ENCODE results near the gene NUP107.

Gene NUP107

DNA sequence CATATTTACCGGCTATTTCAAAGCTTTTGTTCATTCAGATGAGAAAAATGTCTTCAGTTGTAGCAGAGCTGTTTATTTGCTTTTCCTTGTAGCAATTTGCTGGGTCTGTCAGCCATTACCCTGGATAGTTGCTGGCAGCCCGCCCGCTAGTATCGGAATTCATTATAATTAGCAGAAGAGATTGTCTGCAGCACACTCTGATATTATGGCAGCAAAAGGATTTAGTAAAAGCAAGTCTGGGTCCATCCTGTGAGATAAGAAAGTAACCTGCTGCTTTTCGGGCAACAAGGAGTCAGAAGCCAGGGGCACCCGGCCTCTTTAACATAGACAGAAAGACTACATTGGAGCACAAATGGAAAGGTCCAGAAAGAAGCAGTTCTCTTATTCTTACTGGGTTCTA is 53.1 kb downstream of the NUP107 start:
- DNase-seq (ENCODE audit: low spot score): no peak

DNA sequence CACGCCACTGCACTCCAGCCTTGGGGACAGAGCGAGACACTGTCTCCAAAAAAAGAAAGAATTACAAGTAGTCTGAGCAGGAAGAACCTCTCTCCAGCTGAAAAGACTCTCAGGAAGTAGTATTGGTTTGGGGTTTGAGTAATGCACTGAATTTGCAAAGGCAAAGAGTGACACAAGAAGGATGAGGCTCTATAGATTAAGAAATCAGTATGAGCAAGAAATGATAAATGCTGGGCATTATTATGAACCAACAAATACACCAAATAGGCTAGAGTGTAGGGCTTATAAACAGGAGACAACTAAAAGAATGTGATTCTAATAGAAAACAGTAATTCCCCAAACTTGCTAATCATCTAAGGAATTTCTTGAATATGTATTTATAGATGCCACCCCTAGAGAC is 56.6 kb downstream of the NUP107 start:
- no peak for DNase-seq (ENCODE audit: low spot score)

DNA sequence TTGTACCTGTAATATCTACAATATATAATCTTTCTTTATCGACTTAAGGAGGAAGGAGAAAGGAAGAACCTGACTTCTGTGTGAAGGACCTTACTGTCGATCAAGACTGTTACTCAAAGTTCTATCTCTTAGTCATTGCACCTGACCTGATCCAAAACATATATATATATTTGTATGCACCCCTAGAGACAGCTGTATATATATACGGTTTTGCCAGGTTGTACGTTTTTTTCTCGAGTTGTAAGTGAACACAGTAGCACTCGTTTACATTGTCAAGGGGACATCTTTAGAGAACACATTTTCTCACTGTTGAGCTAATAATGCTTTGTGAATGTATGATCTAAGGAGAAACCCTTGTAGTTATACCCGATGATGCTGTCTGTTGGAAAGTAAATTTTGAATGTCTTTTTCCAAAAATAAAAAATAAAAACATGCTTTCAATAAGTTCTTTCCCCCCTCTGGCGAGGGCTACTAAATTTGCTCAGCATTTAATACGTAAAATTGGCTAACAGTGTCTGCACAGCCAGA is 58.7 kb downstream of the NUP107 start:
- DNase-seq (ENCODE audit: low spot score): no peak

DNA sequence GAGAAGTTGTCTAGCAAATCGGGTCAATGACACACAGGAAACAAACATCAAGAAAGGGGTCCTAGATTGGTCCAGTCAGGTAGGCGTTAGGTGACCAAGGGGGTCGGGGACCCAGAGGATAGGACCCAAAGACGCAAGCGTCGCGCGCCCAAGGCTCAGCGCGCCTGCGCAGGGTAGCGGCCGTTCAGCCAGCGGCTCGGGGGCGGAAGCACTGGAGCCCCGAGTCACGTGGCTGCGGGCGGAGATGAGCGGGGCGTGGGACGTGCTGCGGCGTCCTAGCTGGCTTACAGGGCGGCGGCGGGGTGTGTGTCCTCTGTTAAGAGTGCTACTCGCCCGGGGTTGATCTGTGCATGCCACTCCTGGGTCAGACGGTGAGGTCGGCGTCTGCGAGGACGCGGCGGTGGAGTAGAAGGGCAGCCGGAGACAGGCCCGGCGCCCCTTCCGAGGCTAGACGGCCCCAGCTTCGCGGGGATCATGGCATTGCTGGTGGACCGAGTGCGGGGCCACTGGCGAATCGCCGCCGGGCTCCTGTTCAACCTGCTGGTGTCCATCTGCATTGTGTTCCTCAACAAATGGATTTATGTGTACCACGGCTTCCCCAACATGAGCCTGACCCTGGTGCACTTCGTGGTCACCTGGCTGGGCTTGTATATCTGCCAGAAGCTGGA is 59.3 kb downstream of the NUP107 start, which contains the start of gene SLC35E3:
Gene SLC35E3 (plus strand): TSS at position 273 of the 668 bp plus-strand sequence. CDS start 202 bp downstream, at position 475.
- DNase-seq (ENCODE audit: low spot score): peak; percentile 97

DNA sequence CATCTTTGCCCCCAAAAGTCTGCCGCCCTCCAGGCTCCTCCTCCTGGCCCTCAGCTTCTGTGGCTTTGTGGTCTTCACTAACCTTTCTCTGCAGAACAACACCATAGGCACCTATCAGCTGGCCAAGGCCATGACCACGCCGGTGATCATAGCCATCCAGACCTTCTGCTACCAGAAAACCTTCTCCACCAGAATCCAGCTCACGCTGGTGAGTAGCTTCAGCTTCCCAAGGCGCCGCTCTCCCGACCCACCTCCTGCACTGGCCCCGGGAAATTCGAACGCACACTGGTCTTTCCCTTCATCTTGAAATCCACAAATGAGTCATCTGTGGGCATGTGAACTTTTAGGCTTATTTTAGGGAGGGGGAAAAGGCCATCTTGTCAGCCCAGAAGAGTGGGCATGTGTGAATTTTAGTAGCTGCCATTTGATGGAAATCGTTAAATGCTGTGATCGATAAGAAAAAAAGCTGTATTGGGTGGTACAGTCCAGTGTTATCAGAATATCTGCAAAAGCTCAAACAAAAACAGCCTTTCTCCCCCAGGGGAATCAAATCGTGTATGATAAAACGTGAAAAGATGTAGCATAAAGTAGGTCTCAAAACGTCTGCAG is 59.9 kb downstream of the NUP107 start:
- DNase-seq (ENCODE audit: low spot score): peak; percentile 82

DNA sequence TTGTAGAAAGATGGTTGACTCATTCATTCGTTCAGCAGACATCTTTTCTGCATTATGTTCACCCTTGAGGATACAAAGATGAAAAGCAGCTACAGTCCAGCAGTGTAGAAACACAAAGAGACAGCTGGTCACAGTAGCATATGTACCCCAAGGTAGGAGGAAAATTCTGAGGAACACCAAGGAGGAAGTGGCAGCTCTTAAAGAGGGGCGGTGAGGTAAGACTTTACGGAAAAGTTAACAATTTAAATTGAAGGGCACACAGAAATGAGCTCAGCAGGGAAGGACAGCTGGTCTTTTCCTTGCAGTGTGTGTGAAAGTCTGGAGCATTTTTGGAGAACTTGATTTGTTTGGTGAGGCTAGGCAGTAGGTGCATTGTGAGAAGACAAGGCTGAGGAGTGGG is 62.7 kb downstream of the NUP107 start:
- DNase-seq (ENCODE audit: low spot score): no peak

DNA sequence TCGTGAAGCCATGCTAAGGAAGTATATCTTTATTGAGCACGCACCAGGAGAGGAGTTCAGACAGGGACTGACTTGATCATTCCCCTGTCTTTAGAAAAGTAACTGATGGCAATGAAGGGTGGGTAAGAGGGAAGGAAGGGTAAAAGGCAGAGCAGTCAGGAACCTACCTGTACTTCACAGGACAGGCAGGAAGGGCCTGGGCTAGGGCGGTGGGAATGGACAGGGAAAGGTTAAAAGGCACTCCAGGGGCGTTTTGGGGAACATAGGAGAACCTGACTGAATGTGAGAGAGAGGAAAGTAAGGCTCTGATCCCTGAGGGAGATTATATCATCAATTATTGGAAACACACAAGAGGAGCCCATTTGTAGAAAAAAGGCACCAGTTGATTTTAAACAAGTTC is 63.1 kb downstream of the NUP107 start:
- DNase-seq (ENCODE audit: low spot score): no peak

DNA sequence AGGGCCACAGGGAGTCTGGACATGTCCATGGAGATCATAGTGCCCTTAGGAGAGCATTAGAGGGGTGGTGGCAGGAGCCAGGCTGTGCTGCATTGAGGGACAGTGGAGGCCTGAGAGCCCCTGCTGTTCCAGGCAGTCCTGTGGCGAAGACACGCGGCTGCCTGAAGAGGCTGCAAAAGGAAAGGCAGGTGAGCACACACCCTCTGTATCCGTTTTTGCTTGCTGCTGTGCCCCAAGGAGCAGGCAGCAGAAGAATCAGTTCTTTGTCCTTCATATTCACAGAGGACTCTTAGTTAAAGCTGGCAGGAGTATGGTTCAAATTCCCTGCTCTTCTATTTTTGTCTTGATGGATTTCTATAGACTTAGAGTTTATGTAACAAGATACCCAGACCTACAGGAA is 63.7 kb downstream of the NUP107 start:
- DNase-seq (ENCODE audit: low spot score): no peak

DNA sequence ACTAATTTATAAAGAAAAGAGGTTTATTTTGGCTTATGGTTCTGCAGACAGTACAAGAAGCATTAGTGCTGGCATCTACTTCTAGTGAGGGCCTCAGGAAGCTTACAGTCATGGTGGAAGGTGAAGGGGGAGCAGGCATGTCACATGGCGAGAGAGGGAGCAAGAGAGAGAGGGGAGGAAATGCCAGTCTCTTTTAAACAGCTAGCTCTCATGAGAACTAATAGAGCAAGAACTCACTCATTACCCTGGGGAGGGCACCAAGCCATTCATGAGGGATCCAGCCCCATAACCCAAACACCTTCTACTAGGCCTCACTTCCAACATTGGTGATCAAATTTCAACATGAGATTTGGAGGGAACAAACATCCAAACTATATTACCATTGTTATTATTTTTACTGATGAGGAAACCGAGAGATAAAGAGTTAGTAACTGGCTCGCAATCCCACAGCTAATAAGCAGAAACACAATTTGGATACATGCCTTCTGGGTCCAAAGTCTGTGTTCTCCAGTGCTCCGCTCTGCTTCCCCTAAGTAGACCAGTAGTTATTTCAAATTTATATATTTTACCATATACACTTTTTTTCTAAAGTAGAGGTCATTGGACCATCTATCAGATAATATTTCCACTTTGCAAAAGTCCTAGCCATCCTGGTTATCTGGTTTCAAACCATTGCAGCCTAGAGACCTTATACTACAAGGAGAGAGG is 68.9 kb downstream of the NUP107 start:
- DNase-seq (ENCODE audit: low spot score): no peak

DNA sequence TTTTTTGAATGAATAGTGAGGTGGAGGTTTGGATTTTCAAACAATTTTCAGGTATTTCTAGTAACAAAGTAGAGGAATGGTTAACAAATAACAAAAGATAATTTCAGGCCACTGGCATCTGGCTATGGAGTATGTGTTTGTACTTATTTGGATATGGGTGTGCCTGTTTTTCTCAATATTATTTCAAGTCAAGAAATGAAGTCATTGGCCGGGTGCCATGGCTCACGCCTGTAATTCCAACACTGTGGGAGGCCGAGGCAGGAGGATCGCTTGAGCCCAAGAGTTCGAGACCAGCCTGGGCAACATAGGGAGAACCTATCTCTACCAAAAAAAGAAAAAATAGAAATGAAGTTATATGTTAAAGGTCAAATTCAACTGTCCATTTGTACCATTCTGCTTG is 73.1 kb downstream of the NUP107 start:
- no peak for DNase-seq (ENCODE audit: low spot score)

DNA sequence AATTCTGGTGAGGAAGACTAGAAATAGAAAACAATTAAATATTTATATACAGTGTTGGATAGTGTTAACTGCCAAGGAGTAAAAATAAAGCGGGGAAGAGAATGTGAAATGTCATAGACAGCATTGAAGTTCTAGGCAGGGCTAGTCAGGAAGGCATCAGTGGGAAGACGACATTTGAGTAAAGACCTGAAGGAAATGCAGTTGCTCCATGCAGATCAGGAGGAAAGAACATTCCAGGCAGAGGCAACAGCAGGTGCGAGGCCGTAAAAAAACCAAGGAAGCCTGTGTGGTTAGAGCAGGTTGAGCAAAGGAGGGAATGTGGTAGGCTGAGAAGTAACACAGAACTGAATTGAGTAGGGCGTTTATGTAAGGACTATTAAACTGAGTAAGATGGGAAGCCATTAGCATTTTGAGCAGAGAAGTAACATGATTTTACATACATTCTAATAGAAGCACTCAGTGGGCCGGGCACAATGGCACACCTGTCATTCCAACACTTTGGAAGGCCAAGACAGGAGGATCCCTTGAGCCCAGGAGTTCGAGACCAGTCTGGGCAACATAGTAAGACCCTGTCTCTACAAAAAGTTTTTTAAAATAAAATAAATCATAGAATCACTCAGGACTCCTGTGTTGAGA is 74.1 kb downstream of the NUP107 start:
- no peak for DNase-seq (ENCODE audit: low spot score)

DNA sequence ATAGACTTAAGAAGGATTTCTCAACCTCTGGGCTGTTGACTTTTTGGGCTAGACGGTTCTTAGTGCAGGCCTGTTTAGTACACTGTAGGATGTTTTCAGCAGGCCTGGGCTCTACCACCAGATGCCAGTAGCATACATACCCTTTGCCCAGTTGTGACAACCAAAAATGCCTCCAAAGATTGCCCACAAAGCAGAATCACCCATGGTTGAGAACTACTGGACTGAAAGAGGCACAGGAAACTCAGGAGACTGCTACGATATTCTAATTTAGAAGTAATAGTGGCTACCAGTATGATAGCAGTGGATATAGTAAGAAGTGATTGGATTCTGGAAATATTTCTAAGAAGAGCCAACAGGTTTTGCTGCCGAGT is 74.6 kb downstream of the NUP107 start:
- no peak for DNase-seq (ENCODE audit: low spot score)

DNA sequence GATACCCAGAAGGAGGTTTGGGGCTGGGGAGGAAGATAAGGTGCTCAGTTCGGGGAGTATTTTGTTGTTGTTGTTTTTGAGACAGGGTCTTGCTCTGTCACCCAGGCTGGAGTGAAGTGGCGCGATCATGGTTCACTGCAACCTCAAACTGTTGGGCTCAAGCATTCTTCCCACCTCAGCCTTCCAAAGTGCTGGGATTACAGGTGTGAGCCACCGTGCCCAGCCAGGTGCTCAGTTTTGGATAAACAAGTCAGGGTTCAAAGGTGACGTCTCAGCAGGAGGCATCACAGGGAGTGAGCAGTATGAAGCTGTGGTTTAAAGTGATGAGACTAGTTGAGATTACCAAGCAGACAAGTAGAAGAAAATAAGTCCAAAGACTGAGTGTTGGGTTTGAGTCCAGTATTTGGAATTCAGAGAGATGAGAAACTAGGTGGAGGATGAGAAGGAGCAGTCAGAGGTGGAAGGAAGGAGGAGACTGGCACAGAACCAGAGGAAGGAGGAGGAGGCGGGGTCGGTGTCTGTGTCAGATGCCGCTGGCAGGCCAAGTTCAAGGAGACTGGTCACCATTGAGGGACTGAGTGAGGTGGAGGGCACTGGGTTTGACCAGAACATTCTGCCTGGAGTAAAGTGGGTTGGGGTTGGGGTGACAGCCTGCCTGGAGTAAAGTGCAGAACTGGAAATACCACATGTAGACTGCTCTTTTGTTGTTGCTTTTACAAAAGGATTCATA is 75.3 kb downstream of the NUP107 start:
- no peak for DNase-seq (ENCODE audit: low spot score)

DNA sequence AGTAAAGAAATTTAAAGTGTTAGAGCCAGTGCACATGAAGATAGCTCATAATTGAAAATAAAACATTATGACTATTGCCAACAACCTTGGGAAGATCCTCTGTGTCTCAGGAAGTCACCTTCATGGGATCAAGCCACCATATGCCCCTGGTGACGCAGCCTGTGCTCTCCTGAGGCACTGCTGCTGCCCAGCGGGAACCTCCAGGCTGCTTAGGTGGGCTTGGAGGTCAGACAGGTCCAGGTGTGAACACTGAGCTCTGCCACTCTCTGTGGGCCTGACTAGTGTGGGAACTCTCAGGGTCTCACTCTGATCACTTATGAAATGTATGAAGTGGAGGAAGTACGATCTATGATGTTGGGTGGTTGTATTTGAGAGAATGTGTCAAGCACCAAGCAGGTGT is 75.9 kb downstream of the NUP107 start:
- no peak for DNase-seq (ENCODE audit: low spot score)

DNA sequence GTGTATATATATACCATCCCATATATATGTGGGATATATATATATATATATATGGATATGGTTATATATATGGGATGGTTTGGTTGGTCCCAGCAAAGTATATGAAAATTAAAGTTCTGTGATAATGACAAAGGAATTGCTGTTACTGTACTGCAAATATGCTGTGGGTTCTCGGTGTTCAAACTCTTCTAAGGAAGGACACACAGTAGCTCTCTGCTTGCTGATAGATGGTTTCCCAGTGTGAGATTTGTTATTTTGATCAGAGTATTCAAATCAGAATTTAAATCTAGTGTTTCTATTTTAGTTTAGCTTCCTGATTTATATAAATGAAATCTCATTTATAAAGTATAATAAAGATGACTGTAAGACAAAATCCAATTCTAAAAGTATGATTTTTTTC is 78.9 kb downstream of the NUP107 start:
- DNase-seq (ENCODE audit: low spot score): no peak

DNA sequence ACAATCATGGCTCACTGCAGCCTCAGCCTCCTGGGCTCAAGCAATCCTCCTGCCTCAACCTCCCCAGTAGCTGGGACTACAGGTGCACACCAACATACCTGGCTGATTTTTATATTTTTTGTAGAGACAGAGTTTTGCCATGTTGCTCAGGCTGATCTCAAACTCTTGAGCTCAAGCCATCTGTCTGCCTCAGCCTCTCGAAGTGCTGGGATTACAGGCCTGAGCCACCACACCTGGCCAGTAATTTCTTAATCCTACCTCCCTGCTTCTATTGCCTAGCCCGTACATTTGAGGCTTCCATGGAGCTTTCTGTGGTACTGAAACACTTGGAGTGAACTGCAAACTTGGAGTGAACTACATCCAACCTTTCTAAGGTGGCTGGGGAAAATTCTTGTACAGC is 79.9 kb downstream of the NUP107 start:
- DNase-seq (ENCODE audit: low spot score): no peak

DNA sequence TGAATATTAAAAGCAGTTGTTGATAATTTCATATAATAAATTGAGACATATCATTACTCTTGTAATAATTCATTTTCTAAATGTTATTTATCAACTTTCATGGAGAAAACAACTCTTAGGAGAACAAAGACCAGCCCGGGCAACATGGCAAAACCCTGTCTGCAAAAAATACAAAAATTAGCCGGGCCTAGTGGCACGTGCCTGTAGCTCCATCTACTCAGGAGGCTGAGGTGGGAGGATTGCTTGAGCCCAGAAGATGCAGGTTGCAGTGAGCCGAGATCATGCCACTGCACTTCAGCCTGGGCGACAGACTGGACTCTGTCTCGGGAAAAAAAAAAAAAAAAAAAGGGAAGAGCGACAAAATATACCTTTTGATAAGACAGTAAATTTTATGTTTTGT is 80.4 kb downstream of the NUP107 start:
- no peak for DNase-seq (ENCODE audit: low spot score)

DNA sequence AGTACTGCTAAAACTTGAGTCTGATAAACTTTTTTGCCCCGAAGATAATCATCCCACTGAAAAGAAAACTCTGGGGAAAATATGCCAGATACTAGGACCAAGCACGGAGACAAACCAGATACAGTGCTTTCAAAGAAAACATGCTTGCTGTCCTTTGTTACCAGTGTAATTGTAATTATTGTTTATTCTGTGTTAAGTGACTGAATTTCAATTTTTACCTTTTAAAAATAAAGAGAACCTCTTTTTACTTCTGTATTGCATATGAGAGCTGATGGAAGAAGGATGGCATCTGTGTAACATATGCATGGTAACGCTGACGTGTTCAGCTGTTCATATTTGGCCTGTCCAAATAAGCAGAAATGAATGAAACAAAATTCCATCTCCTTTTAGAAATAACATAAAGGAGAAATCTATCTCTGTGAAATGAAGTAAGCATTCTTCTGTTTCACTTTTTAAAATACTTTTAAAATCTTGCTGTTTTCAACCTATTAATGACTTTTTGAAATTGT is 81.7 kb downstream of the NUP107 start:
- DNase-seq (ENCODE audit: low spot score): no peak

DNA sequence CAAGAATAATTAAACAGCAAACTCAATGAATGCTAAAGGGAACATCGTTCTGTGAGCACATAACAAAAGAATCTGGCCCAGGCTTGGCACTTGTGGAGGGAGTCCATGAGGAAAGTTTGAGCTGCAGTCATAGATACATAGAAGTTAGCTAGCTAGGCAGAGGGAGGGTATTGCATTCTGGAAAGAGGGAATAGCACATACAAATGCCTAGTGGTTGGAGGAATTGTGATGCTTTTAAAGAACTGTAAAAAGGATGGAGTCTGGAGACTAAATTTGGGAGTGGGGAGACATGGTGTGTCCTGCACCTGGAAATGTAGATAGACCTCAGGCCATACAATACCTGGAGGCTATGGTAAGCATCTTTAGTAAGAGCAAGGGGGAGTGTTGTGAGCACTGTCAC is 83.2 kb downstream of the NUP107 start:
- DNase-seq (ENCODE audit: low spot score): no peak

DNA sequence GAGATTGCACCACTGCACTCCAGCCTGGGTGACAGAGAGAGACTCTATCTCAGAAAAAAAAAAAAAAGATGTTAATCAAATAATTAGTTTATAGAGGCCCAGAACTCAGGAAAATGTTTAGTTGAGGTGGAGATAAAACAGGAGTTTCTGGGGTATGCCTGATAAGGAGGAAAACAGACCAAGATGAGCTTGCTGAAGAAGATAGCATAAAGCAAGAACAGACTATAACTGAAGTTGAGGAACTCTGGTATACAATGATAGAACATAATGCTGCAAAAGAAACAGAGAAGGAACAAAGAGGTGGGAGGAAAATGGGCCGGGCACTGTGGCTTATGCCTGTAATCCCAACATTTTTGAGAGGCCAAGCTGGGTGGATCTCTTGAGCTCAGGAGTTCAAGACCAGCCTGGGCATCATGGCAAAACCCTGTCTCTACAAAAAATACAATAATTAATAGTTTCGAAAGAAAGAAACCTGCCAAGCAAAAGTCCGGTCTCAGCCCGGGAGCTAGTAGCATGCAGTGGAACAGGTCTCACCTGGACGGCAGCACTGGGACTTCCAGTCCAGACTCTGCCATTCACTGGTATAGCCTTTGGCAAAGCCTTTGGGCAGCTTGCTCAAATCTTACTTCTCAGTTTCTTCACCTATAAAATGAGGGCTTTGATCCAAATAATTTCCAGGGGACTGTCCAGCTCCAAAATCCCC is 84.6 kb downstream of the NUP107 start:
- DNase-seq (ENCODE audit: low spot score): no peak

DNA sequence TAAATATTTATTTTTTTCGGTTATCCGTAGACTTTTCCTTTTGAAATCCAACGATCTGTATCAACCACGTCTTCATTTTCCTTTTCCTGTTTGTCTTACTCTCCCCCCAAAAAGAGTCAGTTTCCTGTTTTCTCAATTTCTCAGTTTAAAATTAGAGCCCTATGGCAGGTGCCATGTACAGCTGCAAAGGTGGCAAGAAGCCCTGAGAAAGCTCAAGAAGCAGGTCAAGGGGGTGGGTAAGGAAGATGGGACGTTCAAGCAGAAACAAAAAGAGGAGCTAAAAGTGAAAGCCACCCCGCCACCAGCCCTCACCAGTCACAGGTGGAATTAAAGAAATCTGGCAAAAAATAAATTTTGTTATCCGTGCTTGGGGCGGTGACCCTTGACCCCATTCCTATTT is 85.9 kb downstream of the NUP107 start:
- DNase-seq (ENCODE audit: low spot score): no peak

Data from AG08395 (cell line).